ENCODE results near the gene SGPP2. TPM values are rescaled to one million over a fixed set of nuclear protein-coding genes. Genes with fewer than 3 reads are reported as not detected.

Gene SGPP2
- total RNA-seq, 1 donor from 2014 or later = 2.3 TPM

DNA sequence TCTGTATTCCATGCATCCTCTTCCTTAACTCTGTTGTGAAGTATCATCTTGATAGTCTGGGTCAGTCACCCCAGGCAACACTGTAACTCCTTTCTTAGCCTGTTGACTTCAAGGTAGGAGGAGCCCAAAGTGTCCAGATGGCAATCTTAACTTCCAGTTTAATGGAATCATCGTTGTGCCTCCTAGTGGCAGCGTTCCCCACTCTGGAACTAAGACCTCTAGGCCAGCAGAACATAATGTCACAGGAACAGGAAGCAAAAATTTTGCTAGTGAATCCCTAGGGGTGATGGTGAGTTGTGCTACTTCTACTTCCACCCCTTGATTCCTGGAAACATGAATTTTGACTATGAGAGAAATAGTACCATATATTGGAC, 11.7 kb downstream of the SGPP2 start:
- intact Hi-C loops (cut with micrococcal nuclease) = no loop called here
- H3K9me3 ChIP-seq (replicated peaks) = no peaks in the 10 kb centered on the region
- no peak overlapping the region for H3K27ac ChIP-seq (replicated peaks)
- H3K4me3 ChIP-seq = no peak overlapping the region
- TF ChIP-seq, protein P1, sequence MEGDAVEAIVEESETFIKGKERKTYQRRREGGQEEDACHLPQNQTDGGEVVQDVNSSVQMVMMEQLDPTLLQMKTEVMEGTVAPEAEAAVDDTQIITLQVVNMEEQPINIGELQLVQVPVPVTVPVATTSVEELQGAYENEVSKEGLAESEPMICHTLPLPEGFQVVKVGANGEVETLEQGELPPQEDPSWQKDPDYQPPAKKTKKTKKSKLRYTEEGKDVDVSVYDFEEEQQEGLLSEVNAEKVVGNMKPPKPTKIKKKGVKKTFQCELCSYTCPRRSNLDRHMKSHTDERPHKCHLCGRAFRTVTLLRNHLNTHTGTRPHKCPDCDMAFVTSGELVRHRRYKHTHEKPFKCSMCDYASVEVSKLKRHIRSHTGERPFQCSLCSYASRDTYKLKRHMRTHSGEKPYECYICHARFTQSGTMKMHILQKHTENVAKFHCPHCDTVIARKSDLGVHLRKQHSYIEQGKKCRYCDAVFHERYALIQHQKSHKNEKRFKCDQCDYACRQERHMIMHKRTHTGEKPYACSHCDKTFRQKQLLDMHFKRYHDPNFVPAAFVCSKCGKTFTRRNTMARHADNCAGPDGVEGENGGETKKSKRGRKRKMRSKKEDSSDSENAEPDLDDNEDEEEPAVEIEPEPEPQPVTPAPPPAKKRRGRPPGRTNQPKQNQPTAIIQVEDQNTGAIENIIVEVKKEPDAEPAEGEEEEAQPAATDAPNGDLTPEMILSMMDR (IDR thresholded peaks at IDR 0.05; ENCODE audit: borderline replicate concordance) = no peak
- no peaks in the 10 kb centered on the region for H3K36me3 ChIP-seq
- H3K4me1 ChIP-seq = peaks cover 4% of the 10 kb centered on the region
- H3K27me3 ChIP-seq (ENCODE audit: low read depth) = no peaks in the 10 kb centered on the region
- DNase-seq = no peak

DNA sequence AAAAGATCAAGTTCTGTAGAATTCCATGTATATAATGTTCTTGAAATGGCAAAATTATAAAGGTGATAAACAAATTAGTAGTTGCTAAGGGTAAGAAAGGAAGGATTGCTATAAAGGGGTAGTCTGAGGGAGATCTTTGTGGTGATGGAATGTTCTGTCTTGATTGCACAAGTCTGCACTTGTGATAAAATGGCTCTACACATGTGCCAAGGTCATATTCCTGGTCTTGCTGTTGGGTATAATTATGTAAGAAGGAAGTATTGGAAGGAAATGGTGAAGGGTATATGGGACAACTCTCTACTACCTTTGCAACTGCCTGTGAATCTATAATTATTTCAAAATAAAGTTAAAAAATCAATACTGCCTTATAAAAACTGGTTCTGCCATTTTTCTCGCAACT, 15.3 kb downstream of the SGPP2 start:
- H3K4me1 ChIP-seq = peaks cover 6% of the 10 kb centered on the region
- no peak for DNase-seq
- H3K27ac ChIP-seq (replicated peaks) = peak overlapping the region; percentile 28
- no peaks in the 10 kb centered on the region for H3K9me3 ChIP-seq (replicated peaks)
- intact Hi-C loops (cut with micrococcal nuclease) = no loop called here
- TF ChIP-seq, protein P1 (IDR thresholded peaks at IDR 0.05; ENCODE audit: borderline replicate concordance) = no peak
- H3K4me3 ChIP-seq = no peak overlapping the region
- H3K36me3 ChIP-seq = no peaks in the 10 kb centered on the region
- no peaks in the 10 kb centered on the region for H3K27me3 ChIP-seq (ENCODE audit: low read depth)

DNA sequence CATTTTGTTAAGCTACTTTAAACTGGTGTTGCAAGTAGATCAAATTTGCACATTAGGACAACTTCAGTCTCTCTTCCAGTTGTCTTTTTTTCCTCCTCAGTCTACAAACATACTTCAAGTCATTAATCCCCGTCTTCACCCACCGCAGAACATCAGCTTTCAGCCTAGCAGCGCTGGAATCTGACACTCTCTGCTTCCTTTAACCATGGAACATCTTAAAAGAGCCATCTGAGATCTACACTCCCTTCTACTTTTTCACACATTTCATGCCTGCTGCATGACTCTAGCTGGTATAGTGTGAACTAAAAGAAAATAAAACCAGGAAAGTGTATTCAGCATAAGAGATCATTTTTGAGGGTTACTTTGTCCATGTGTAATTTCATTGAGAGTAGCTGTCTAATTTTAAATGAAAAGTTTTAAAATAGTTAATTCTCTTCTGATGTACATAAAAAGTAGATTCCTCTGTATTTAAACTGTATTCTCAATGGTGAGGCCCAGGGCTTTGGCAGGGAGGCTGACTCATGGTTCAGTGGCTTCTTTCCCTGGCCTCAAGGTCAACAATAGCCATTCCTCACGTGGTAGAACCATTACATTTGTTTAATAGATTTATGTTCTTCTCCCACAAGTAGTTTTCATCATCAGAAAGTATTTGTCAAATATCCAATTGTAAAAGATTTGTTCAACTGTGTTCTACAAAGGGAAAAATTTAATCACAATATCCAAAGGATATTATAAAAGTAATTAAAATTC, 16.5 kb downstream of the SGPP2 start:
- no peak for DNase-seq
- H3K4me3 ChIP-seq = no peak overlapping the region
- H3K27ac ChIP-seq (replicated peaks) = peak overlapping the region; percentile 28
- peaks cover 6% of the 10 kb centered on the region for H3K4me1 ChIP-seq
- H3K36me3 ChIP-seq = no peaks in the 10 kb centered on the region
- no peaks in the 10 kb centered on the region for H3K27me3 ChIP-seq (ENCODE audit: low read depth)
- TF ChIP-seq, protein P1 (IDR thresholded peaks at IDR 0.05; ENCODE audit: borderline replicate concordance) = no peak
- no peaks in the 10 kb centered on the region for H3K9me3 ChIP-seq (replicated peaks)
- intact Hi-C loops (cut with micrococcal nuclease) = no loop called here

DNA sequence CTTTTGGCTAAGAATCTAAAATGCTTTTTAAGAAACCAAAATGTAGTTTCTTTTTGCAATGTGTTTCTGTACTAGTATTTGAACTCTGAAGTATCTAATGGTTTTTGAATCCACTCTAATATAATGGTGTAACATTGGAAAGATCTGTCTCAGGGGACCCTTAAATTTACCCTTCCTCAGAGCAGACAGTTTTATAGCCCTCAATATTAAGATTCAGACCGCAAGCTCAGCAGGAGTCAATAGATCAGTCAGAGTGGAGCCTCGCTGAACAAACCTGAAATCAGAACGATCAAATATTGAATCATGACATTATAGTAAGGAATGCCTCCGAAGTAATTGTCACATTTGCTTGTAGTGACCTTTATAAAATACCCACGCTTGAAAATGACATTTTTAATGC, 18.3 kb downstream of the SGPP2 start:
- intact Hi-C loops (cut with micrococcal nuclease) = no loop called here
- H3K27me3 ChIP-seq (ENCODE audit: low read depth) = no peaks in the 10 kb centered on the region
- H3K36me3 ChIP-seq = no peaks in the 10 kb centered on the region
- H3K27ac ChIP-seq (replicated peaks) = no peak overlapping the region
- no peak for DNase-seq
- peaks cover 7% of the 10 kb centered on the region for H3K4me1 ChIP-seq
- TF ChIP-seq, protein P1 (IDR thresholded peaks at IDR 0.05; ENCODE audit: borderline replicate concordance) = no peak
- no peaks in the 10 kb centered on the region for H3K9me3 ChIP-seq (replicated peaks)
- no peak overlapping the region for H3K4me3 ChIP-seq

DNA sequence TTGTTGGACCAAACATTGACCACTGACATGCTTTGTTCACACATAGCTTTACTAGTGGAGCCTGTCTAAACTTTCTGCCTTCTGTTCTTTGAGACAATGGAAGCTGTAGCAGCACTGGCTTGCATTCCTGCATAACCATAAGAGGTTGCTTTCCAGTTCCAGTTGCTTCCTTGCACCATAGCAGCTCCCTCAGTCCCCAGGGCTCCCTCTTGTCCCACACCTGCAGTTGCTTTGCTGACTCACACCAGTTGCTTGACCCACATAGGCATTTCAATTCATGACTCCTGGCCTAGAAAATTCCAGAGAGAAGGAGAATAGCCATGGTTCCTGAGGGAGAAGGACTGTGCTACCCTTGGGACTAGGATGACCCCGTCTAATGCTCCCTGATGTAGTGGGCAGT, 20.9 kb downstream of the SGPP2 start:
- intact Hi-C loops (cut with micrococcal nuclease) = no loop called here
- no peaks in the 10 kb centered on the region for H3K9me3 ChIP-seq (replicated peaks)
- H3K36me3 ChIP-seq = no peaks in the 10 kb centered on the region
- H3K27me3 ChIP-seq (ENCODE audit: low read depth) = no peaks in the 10 kb centered on the region
- H3K4me3 ChIP-seq = no peak overlapping the region
- H3K4me1 ChIP-seq = peaks cover 30% of the 10 kb centered on the region
- TF ChIP-seq, protein P1 (IDR thresholded peaks at IDR 0.05; ENCODE audit: borderline replicate concordance) = no peak
- DNase-seq = no peak
- H3K27ac ChIP-seq (replicated peaks) = no peak overlapping the region
